Central memory CD4-positive, alpha-beta T cell (primary cell): ENCODE results near the gene PRIM2.
"Not testable (repeated sequence)": the region's sequence is repeated elsewhere in the genome, so short reads cannot be mapped to it uniquely, and the experiment has no call there.

ENCODE experiments used
- DNase-seq: peaks from one replicate; pipeline ENCODE4 v3.0.0; 2022
- total RNA-seq, 3 experiments: gene quantifications; one replicate each; lab custom pipeline; 2026; lab: John Stamatoyannopoulos, UW

PRIM2 gene, protein sequence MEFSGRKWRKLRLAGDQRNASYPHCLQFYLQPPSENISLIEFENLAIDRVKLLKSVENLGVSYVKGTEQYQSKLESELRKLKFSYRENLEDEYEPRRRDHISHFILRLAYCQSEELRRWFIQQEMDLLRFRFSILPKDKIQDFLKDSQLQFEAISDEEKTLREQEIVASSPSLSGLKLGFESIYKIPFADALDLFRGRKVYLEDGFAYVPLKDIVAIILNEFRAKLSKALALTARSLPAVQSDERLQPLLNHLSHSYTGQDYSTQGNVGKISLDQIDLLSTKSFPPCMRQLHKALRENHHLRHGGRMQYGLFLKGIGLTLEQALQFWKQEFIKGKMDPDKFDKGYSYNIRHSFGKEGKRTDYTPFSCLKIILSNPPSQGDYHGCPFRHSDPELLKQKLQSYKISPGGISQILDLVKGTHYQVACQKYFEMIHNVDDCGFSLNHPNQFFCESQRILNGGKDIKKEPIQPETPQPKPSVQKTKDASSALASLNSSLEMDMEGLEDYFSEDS
- 16.8 to 37.3 (median 18.4) reads per million in 3 experiments for total RNA-seq

GRCh38 chr6:57317060-57317943 lies at the start of gene PRIM2:
Gene PRIM2, plus strand, starts transcription at chr6:57317630. Its CDS starts 816 bp downstream, at chr6:57318446.
- peak; percentile 80 for DNase-seq

DNA sequence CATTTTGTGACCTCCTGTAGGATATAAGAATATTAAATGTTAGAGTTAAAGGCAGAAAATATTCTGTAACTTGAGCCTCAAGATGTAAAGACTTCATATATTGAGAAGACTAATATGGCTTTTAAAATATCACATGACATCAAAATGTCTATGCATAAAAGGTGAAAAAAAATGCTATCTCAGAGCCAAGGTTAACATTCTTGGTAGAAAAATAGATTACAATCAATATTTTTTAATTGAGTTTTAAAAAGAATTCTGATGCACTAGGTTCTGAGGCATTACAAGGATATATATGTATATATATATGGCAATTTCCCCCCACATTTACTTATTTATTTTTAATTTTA lies 49.2 kb upstream of the PRIM2 start:
- DNase-seq, result no peak

- not testable (repeated sequence) for DNase-seq
These were observed 43.2 kb upstream of the PRIM2 start for GRCh38 chr6:57274113-57274824.

GRCh38 chr6:57275384-57275783 lies 42.0 kb upstream of the PRIM2 start:
- no peak for DNase-seq

- DNase-seq, result no peak
These were observed 40.5 kb upstream of the PRIM2 start for GRCh38 chr6:57276946-57277345.

DNA sequence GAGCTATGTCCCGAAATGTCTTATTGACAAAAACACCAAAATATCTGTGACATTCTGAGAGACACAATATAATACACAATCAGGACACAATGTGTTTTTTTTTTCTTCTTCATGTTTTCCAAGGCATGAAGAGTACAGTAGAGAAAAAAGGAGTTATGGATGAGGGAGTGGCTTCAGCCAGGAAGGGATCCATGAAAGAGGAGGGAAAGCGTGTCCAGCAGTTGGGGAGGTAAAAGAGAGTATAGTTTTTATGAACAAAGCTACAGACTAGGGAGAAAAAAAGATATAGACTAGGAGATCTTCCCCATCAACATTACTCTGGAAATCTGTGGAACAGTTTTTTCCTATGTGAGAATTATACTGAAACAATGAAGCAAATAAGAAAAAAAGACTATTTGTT lies 38.9 kb upstream of the PRIM2 start:
- DNase-seq, result no peak

- DNase-seq, result no peak
These were observed 38.4 kb upstream of the PRIM2 start for GRCh38 chr6:57279013-57279412.

GRCh38 chr6:57283106-57283505 lies 34.3 kb upstream of the PRIM2 start:
- no peak for DNase-seq

GRCh38 chr6:57283911-57284455 lies 33.4 kb upstream of the PRIM2 start:
- no peak for DNase-seq

- DNase-seq, result not testable (repeated sequence)
These were observed 29.3 kb upstream of the PRIM2 start for GRCh38 chr6:57288136-57288535.

- not testable (repeated sequence) for DNase-seq
These were observed 24.0 kb upstream of the PRIM2 start for GRCh38 chr6:57293472-57293871.

DNA sequence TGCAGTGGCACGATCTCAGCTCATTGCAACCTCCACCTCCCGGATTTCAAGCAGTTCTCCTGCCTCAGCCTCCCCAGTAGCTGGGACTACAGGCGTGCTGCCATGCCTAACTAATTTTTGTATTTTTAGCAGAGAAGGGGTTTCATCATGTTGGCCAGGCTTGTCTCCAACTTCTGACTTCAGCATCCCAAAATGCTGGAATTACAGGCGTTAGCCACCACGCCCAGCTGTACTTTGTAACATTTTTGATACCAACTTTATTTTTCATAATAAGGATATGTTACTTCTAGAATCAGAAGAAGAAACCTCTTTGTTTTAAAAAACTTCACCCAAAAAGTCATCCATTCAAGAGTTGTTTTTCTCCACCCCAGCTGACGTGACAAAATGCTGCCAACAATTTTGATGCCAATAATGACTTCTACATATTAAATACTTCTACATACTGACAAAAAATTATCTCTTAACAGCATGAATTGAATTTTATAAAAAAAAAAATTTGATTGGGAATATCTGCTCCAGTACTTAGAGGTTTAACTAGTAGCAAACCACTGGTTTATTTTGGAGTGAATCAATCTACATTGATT lies 22.5 kb upstream of the PRIM2 start:
- no peak for DNase-seq

GRCh38 chr6:57297505-57297904 lies 19.9 kb upstream of the PRIM2 start:
- no peak for DNase-seq

DNA sequence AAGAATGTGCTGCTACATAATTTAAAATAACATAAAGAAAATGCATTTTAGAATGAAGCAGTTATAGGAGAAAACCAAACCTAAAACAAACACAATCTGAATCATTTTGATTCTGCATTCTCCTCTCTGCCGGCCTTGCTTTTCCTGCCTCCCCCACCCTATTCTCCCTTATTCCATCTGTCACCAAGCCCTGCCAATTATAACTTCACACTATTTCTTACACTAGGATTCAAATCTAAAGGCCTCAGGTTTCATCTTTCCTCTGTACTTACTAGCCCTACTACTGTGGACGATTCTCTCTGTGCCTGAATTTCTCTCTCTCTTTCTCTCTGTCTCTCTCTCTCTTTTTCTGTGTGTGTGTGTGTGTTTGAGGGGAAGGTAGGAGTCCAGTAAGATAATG lies 18.7 kb upstream of the PRIM2 start:
- DNase-seq, result no peak

DNA sequence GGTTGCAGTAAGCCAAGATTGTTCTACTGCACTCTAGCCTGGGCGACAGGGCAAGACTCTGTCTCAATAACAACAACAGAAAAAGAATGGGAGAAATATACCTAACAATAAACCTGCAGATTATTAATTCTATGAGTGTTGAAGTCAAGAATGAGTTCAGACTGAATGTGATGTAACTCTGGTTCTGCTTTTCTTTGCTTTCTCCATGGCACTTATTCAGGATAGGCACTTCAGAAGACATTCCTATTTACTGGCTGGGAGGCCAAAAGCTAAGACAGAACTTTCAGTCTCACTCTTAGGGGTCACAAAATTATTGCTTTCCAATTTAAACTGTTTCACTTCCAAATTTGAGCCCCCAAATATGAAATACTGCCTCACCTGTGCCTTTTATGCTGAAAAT lies 15.7 kb upstream of the PRIM2 start:
- DNase-seq, result no peak

DNA sequence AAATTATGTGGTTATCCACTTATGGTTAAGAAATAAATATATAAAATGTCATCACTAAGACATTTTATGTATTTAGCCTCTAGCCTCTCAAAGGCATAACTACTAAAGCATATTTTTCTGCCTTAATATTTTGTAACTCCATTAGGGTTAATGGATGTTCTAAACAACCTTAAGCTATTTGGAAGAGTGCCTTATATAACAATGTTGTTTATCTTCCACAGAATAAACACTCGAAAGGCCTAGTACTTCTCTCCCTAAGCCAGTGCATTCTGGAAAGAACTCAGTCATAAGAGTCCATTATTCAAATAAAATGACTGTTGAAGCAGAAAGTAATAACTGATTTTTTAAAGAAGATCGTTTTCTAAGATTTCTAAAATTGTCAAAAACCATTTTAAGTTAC lies 15.0 kb upstream of the PRIM2 start:
- no peak for DNase-seq

GRCh38 chr6:57303931-57304681 lies 13.3 kb upstream of the PRIM2 start:
- no peak for DNase-seq

DNA sequence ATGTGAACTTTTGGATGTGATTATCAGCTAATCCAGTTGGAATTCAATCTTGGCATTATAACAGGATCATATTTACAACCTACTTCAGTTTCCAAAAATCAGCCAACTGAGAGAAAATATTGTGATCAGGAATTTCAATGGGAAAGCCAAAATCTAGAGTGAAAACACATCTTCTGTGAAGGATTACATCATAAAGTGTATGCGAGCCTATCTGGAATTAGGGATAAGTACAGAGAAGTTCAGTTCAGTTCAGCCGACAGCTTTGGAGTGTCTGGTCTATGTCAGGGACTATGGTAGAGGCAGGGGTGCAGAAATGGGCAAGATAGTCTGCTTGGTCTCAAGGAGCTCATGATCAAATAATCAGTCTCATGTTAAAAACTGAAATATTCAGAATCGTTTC lies 12.3 kb upstream of the PRIM2 start:
- no peak for DNase-seq

GRCh38 chr6:57305761-57306160 lies 11.7 kb upstream of the PRIM2 start:
- no peak for DNase-seq

- DNase-seq, result no peak
These were observed 11.2 kb upstream of the PRIM2 start for GRCh38 chr6:57306273-57306672.

DNA sequence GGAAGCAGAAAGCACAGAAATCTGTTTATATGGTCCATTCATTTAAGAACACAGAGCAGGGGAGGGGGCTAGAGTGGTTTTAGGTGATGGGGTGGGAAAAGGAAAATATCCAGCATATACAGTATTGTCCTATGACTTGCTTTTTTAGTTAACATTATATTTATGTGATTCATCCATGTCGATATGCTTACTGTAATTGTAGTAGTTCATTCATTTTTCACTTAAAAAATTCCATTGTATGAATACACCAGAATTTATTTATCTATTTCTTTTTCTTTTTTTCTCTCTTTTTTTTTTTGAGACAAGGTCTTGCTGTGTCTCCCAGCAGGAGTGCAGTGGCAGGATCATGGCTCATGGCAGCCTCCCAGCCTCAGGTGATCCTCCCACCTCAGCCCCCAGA lies 9.6 kb upstream of the PRIM2 start:
- no peak for DNase-seq

DNA sequence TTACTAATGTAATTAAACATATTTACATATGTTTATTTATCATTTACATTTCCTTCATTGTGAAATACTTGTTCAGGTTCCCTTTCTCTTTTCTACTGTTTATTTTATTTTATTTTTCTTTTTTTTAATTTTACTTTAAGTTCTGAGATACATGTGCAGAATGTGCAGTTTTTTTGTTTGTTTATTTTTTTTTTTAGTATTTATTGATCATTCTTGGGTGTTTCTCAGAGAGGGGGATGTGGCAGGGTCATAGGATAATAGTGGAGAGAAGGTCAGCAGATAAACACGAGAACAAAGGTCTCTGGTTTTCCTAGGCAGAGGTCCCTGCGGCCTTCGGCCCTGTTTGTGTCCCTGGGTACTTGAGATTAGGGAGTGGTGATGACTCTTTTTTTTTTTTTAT lies 8.7 kb upstream of the PRIM2 start:
- not testable (repeated sequence) for DNase-seq
